Measurements from ENCODE around the gene LSS. TPM values are rescaled to one million over a fixed set of nuclear protein-coding genes. Genes with fewer than 3 reads are reported as not detected.
"Not testable (repeated sequence)": the region's sequence is repeated elsewhere in the genome, so short reads cannot be mapped to it uniquely, and the experiment has no call there.

Gene LSS
- polyA plus RNA-seq, 3 donors = 22.8 to 33.3 (median 29.7) TPM

DNA sequence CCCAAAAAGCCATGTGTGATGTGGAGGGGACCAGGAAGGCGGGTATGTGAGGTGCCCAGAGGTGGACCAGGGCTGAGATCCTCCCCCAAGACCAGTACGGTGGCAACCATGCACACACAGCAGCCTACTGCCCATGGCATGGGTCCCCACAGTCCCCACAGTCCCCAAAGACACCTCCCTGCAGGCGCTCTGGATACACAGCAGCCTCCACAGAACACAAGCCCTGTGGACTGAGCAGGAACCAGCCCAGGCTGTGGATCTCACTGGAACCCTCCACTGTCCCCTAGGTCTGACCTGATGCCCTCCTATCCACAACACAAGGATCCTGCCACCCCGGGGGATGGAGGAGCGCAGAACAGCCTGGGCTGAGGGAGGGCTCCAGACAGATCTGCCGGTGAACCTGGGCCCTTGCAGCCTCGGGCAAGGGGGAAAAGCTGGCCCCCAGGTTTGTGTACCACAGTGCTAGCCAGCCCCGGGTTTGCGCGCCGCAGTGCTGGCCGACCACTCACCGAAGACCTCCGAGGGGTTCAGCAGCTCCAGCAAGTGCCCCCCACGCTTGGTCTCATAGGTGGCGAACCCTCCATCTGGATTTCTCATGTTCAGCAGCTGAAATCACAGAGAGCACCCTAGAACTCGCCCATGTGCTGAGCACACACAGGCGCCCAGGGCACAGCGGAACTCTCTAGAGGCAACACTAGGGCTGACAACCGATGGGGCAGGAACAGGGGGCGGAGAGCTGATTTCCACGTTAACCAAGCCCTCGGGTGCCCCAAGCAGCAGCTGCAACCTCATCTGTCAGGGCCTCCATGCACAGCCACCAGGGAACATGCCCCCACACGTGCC, 22.2 kb downstream of the LSS start:
- DNase-seq (ENCODE audit: low read depth in 3 of 3, low spot score in 2 of 3) = no peak

DNA sequence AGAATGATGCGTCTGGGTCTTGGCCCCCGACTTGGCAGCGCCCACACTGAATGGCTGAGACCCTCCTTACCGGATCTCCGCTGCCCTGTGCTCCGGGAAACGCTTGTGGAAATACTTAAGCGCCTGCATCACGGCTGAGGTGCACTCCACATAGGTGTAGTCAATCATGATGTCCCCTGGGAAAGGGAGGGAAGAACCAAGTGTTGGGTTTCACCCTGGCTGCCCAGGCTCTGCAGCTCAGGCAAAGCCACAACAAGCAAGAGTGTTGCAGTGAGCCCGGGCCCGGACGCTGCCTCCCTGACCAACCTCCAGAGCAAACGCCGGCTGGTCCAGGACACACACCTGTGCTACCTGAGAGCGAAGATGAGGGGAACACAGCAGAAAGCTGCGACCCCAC, 22.8 kb downstream of the LSS start:
- DNase-seq (ENCODE audit: low read depth in 3 of 3, low spot score in 2 of 3) = no peak

DNA sequence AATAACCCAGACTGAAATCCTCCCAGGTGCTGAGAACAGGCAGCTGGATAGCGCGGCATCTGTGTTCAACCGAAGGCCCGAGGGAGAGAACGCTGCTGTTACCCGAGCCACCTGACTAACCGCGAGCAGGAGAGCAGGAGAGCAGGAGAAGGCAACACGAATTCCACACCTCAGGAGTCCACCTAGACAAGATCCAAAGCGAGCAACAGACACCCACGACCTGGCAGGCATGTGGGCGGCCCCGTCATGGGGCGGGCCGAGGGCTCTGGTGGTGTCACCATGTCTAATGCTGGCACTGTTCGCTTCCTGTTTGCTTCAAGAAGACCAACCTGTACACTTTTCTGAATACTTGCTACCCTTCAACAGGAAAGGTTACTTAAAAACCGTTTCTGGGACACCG, 23.4 kb downstream of the LSS start:
- no peak for DNase-seq (ENCODE audit: low read depth in 3 of 3, low spot score in 2 of 3)

DNA sequence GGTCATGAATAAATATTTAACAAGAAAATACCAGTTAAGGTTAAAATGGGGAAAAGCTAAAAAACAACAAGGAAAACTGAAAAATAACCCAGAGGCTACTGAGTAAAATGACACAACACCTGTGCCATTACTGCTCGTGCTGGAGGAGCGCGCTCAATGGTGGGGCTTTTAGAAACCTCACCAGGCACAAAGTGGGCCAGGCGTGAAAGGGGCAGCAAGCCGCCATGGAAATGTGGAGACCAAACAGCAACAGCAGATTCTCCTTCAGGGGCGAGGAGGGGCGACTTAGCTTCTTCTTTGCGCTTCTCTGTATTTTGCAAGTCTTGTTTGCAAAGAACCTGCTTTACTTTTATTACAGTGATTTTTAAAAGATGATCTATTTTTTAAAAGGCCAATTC, 25.4 kb downstream of the LSS start:
- no peak for DNase-seq (ENCODE audit: low read depth in 3 of 3, low spot score in 2 of 3)

DNA sequence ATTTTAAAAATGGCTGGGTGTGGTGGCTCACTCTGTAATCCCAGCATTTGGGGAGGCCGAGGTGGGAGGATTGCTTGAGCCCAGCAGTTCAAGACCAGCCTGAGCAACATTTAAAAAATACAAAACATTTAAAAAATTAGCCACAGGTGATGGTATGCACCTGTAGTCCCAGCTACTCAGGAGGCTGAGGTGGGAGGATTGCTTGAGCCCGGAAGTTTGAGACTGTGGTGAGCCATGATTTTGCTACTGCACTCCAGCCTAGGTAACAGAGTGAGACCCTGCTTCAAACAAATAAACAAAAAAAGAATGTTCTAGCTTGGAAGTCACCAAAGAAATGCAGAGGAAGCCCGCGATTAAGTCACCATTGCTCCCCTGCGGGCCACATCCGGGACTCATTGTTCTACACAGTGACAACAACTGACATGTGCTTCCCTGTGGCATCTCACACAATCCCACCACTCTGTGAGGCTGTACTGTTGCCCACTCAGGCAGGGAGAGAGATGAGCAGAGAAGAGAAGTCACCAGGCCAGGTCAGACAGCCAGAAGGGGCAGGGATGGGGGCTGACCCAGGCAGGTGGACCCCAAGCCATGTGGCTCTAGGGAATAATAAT, 25.9 kb downstream of the LSS start:
- DNase-seq (ENCODE audit: low read depth in 3 of 3, low spot score in 2 of 3) = no peak

DNA sequence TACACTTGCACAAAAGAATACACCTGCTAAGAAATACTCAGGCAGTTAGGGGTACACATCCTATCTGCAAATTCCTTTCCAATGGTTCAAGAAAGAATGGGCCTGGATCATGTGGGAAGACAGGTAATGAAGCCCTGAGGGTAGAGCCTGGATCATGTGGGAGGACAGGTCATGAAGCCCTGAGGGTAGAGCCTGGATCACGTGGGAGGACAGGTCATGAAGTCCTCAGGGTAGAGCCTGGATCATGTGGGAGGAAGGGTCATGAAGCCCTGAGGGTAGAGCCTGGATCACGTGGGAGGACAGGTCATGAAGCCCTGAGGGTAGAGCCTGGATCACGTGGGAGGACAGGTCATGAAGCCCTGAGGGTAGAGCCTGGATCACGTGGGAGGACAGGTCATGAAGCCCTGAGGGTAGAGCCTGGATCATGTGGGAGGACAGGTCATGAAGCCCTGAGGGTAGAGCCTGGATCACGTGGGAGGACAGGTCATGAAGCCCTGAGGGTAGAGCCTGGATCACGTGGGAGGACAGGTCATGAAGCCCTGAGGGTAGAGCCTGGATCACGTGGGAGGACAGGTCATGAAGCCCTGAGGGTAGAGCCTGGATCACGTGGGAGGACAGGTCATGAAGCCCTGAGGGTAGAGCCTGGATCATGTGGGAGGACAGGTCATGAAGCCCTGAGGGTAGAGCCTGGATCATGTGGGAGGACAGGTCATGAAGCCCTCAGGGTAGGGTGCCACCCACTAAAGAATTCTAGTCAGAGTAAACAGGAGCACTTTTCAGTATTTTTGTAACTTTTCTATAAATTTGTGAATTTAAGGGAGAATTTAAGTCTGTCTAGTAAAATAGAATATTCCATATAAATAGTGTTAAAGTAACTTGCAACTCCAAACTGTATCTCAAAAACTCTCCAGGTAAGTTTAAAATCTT, 27.4 kb downstream of the LSS start:
- DNase-seq (ENCODE audit: low read depth in 3 of 3, low spot score in 2 of 3) = not testable (repeated sequence)

DNA sequence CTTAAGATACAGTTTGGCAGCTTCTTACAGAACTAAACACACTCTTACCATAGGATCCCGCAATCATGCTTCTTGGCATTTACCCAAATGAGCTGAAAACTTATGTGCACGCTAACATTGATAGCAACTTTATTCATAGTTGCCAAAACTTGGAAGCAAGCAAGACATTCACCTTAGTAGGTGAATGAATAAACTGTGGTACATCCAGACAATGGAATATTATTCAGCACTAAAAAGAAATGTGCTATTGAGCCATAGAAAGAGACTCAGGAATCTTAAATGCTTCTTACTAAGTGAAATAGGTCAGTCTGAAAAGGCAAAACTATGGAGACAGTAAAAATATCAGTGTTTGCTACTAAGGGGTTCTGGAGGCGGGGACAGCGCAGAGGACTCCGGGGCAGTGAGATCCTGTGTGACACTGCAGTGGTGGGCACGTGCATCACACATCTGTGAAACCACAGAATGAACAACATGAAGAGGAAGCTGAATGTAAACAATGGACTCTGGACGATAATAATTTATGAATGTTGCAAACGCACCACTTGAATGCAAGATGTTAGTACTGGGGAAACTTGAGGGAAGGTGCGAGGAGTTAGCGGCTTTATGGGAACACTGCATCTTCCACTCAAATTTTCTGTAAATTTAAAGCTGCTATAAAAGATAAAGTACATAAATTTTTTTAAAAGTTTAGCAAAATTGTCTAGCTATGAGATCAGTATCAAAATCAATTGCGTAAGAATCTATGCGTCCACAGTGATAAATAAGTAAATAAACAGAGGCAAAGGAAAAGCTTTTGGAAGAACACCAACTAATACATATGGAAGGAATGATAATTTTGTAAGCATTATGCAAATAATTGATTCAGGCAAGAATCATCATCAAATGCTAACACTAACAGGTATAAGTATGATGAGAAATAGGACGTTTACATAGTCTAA, 28.9 kb downstream of the LSS start:
- no peak for DNase-seq (ENCODE audit: low read depth in 3 of 3, low spot score in 2 of 3)

DNA sequence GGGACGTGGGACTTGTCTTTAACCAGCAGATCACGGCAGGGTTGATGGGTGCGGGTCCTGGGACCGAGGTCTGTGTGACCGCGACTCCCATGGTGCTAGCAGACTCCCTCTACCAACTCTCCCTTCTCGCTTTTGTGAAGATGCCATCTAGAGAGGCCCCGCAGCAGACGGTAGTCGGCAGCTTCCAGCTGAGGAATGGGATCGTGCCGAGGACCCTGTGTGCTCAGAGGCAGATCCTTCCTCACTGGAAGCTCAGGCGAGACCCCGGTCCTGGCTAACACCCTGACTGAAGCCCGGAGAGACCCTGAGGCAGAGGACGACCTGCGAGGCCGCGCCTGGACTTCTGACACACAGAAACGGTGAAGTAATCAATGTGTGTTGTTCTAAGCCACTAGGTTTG, 31.8 kb downstream of the LSS start:
- no peak for DNase-seq (ENCODE audit: low read depth in 3 of 3, low spot score in 2 of 3)

DNA sequence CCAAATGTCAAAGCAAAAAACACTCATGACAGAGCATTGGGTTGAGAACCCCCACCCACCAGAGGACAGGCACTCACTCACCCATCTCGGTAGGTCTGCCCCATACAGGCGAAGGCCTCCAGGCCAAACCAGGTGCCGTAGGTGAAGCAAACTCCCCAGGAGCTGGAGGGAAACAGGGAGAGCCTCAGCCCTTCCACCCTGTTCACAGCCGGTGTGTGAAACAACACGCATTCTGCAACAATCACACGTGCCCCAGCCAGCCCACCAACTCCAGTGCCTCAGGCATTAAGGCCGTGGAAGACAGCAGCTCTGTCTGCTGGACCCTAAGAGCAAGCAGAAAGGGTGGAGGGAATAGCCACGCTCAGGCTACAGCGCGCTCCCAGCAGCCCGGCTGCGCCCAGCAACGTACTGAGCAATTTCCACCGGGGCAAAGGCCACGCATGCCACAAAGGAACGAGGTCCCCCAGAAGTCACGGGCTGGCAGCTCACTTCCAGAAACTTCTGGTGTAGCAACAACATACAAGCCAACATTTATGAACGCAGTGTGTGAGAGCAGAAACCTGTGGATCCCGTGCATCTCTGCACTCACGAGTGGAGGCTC, 32.9 kb downstream of the LSS start:
- no peak for DNase-seq (ENCODE audit: low read depth in 3 of 3, low spot score in 2 of 3)

DNA sequence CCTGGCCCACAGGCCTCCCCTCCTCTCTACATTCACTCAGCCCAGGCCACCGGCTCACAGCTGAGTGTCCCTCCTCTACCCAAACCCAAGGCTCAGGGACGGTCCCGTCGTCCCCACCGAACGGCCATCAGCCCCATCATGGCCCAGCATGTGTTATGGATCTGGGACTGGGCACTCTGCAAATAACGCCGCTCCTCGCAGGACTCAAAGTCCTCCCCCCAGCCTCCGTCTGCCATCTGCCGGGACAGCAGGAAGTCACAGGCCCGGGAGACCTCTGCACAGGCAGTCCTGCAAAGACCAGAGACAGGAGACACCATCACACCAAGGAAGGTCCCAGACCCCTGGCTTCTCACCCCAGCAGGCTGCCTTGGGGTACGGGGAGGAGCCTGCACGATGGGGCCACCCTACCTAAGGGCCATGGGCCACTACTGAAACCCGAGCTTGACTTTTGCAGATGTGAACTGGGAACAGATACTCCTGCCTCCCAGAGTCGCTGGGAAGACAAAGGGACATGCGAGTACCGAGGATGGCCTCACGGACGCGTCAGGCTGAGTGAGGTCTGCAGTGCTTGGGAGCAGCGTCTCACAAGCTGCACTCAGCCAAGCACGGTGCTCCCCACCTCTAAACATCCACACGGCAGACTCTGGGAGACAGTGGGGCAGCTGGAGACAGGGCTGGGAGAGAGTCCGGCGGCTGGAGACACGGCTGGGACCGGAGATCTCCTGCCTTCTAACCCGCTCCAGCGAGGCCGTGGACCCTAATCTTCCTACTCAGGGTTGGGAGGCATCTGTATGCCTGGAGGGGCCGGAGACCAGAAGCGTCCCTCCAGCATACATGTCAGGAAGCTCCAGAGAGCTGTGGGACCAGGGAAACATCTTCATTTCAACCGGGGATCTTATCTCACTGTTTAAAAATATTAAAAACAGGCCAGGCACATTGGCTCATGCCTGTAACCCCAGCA, 33.9 kb downstream of the LSS start:
- DNase-seq (ENCODE audit: low read depth in 3 of 3, low spot score in 2 of 3) = no peak

DNA sequence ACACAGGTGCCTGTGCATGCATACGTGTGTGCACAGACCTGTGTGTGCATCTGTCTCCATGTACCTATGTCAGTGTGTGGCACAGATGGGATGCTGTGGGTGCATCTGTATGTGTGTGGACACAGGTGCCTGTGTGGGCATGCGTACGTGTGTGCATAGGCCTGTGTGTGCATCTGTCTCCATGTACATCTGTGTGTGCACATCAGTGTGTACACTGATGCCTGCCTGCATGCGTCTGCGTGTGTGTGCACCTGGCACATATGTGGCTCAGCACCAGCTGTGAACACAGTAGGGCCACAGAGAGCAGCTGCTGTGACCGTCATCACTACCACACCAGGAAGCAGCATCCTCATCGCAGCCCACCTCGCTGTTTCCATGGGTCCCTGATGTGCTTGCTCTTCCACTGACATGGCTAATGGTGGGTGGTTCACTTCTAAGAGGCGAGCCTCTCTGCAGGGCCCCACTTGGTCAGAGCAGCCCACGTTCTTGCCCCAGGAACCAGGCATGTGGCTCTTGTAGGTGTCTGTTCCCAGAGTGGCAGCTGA, 34.7 kb downstream of the LSS start:
- DNase-seq (ENCODE audit: low read depth in 3 of 3, low spot score in 2 of 3) = no peak

DNA sequence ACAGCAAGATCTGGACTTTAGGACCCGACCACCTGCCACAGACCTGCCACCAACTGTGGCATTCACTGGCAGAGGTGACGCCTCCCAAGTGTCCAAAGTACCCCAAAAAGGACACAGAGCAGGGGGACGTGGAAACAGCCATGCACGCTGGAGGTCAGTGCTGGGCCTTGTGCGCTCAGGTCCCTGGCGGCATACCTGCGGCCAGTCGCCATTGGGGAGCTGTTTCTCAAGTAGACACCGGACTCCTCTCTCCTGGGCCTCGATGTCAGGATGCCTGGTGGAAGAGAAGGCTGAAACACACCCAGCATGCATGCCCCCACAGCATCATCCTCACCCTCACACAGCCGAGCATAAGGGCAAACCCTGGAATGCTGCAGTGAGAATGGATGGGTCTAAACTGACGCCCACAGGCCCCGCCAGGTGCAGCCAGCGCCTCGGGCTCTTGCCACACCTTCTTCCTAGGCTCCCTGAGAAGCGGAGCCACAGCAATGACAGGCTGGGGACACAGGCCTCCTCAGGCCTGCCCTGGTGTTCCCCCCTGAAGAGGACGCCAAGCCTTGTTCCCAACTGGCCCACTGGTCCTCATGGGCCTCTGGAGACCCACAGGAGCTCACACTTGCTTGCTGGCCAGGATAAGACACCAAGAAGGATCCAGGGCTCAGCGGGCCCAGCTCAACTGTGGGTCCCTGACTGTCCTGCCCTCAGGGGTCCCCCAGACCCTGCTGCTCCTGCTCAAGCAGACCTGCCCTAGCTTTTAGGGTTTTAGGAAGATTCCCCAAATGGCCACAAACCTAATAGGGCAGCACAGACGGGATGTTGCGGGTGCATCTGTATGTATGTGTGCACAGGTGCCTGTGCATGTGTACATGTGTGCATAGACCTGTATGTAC, 36.6 kb downstream of the LSS start:
- DNase-seq (ENCODE audit: low read depth in 3 of 3, low spot score in 2 of 3) = no peak

DNA sequence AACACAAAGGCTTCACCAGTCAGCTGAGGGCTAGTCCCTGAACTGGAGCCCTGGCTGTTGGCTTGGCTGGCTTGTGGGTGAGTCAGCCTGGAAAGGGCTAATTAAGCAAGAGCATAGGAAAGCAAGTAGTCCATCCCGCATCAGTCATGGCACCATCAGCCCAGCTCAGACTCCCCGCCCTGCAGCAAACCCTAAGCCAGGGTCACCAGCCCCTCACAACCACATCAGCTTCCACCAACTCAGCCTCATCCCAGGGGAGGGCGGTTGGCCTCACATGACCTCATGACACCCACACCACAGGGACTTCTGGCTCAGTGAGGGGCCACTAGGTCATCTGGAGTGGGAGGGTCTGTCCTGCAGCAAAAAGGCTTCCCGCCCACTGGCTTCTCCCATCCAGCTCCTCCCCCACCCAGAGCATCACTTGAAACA, 37.3 kb downstream of the LSS start:
- no peak for DNase-seq (ENCODE audit: low read depth in 3 of 3, low spot score in 2 of 3)

DNA sequence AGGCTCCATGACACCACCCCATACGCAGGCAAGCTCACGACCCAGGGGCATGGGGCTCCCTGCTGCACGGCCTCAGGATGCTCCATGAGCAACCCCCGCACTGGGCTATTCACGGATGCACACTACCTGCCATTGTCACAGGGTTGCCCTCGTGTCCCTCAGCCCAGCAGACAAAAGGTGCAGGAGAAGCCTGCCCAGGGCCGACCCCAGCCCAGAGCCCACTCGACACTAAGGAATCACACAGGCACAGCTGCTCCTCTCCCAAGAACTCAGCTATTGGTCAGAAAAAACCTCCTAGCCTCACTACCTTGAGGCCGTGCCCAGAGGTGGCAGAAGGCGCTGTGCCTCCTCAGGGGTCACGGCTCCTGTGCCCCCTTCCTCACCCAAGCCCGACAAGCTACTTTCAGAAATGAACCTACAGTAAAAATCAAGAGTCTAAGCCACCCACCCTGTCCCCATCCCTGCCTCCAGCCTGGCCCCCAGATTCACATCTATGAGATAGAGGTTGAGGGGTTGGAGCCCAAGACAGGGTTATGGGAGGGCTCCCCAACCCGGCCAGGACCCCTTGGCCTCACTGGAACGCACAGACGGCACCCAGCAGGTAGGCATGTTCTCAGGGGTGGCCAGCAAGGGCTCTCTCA, 38.0 kb downstream of the LSS start:
- no peak for DNase-seq (ENCODE audit: low read depth in 3 of 3, low spot score in 2 of 3)

DNA sequence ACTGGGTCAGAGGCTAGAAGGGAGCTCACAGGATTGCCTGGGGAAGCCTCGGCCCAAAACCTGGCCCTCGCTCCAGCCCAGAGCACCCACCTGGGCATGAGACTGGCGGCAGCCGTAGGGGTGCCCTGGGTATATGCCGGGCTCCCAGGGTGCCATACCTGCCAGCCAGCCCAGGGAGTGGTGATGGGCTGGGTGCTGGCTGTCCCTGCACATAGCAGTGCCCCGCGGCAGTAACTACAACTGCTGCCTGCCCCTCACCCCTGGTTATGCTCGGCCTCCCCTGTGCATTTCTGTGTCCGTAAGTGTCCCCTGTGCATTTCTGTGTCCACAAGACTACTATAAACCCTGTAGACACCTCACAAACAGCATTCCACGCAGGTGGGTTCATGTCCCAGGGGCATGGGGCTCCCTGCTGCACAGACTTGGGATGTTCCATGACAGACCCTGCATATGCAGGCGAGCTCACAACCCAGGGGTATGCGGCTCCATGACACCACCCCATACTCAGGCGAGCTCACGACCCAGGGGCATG, 38.5 kb downstream of the LSS start:
- DNase-seq (ENCODE audit: low read depth in 3 of 3, low spot score in 2 of 3) = no peak

DNA sequence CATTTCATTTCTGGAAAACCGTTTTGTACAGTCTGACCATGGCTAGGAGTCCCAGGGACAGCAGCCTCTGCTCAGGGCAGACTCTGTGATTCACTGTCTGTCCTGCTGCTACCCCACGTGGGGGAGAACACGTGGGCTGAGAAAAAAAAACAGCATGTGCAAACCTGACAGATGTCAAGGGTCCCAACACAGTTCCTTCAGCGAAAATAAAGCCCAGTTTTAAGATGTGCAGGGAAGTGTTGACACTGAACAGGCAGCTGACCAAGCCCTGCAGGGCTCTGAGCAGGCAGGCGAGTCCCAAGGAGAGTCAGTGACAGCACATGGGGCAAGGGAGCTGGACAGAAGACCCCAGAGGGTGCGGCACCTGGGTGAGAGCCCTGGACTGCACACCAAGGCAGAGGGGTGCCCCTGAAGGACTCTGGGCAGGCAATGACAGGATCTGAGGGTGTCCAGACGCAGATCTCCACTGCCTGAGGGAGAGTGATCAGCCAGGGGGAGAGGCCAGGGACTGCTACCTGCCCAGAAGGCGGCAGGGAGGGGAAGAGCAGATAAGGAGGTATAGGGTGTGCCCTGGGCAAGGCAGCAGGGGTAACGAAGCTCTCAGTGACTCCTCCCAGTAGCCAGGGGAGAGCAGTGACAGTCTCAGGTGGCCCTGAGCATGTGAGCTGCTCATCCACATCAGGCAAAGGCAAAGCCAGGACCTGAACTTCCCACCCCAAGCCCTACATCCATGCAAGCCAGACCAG, 39.2 kb downstream of the LSS start:
- DNase-seq (ENCODE audit: low read depth in 3 of 3, low spot score in 2 of 3) = no peak

Measured in right renal cortex interstitium (tissue), 3 donors.